ENCODE measurements around the gene C11orf71. TPM values are rescaled to one million over a fixed set of nuclear protein-coding genes. Genes with fewer than 3 reads are reported as not detected.

Gene C11orf71
- total RNA-seq, 4 donors from 2014 or later: 3.8 to 6.1 (median 4.9) TPM

DNA sequence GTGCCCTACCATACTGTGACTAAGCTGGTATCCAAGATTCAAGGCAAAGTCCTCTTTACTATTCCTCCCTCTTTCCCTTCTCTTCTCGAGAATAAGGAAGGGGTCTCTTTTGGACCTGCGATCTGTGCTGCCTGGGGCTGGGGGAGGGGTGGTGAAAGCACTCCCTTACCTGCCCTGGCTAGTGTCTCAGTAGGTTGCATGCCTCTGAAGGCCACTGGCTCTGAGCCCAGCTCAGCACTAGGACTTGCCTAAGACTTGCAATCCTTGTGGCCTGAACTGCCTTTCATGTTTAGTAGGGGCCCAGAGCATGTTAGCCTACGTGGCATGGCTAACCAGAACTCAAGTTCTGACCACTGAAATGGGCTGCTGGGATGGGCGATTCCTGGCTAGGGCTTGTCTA lies 26.0 kb upstream of the C11orf71 start:
- intact Hi-C loops (cut with DNase I): no loop called here
- DNase-seq: no peak
- Histone ChIP-seq H3K27ac (no peak overlapping the region), H3K9me3 (no peaks in the 10 kb centered on the region), H3K36me3 (peaks cover 0 to 9% (median 0%) of the 10 kb centered on the region in 3 donors), H3K4me3 (no peak overlapping the region), H3K27me3 (no peaks in the 10 kb centered on the region), H3K4me1 (peaks cover 0 to 11% (median 0%) of the 10 kb centered on the region in 3 donors)
- TF ChIP-seq, protein P1, sequence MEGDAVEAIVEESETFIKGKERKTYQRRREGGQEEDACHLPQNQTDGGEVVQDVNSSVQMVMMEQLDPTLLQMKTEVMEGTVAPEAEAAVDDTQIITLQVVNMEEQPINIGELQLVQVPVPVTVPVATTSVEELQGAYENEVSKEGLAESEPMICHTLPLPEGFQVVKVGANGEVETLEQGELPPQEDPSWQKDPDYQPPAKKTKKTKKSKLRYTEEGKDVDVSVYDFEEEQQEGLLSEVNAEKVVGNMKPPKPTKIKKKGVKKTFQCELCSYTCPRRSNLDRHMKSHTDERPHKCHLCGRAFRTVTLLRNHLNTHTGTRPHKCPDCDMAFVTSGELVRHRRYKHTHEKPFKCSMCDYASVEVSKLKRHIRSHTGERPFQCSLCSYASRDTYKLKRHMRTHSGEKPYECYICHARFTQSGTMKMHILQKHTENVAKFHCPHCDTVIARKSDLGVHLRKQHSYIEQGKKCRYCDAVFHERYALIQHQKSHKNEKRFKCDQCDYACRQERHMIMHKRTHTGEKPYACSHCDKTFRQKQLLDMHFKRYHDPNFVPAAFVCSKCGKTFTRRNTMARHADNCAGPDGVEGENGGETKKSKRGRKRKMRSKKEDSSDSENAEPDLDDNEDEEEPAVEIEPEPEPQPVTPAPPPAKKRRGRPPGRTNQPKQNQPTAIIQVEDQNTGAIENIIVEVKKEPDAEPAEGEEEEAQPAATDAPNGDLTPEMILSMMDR (IDR thresholded peaks at IDR 0.05): no peak
- no peak for TF ChIP-seq POLR2A (IDR thresholded peaks at IDR 0.05)
- WGBS, 2 donors: 74 to 93% methylated on average over 2 to 3 of the region's 4 CpGs

DNA sequence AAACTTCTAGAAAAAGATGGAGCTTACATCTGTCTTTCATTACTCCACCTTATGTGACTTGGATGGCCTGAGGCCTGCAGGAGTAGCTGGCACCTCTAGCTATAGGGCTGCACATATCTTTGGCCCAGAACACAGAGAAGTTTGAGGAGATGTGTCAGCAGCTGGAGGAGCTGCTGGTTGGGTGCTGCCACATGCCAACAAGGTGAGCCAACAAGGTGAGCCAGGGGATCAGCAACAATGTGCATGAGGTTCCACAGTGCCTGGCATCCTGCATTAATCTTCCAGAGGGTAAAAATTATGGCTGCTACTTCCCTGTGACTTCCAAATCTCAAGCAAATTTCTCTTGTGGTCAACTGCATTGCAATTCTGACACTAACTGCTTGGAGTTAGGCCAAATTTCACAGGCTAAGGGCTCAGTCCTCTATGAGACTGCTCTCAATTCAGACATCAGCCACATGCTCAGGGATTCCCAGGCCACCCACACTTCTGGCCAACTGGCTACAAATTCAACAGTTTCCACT lies 16.2 kb upstream of the C11orf71 start:
- peak overlapping the region in 1 of 4 donors; percentile 6 for H3K27ac ChIP-seq
- DNase-seq: no peak
- no peak overlapping the region for H3K4me3 ChIP-seq
- H3K4me1 ChIP-seq: peaks cover 0 to 11% (median 0%) of the 10 kb centered on the region in 3 donors
- H3K9me3 ChIP-seq: no peaks in the 10 kb centered on the region
- peaks cover 0 to 14% (median 0%) of the 10 kb centered on the region in 3 donors for H3K36me3 ChIP-seq
- intact Hi-C loops (cut with DNase I): no loop called here
- no peaks in the 10 kb centered on the region for H3K27me3 ChIP-seq
- TF ChIP-seq, protein P1 (IDR thresholded peaks at IDR 0.05): no peak
- no peak for TF ChIP-seq POLR2A (IDR thresholded peaks at IDR 0.05)

GRCh38 chr11:114413958-114414357 lies 13.6 kb upstream of the C11orf71 start:
- DNase-seq: no peak
- TF ChIP-seq, protein P1 (IDR thresholded peaks at IDR 0.05): no peak
- TF ChIP-seq POLR2A (IDR thresholded peaks at IDR 0.05): no peak
- WGBS, 2 donors: 79 to 89% methylated on average over 10 of the region's 10 CpGs

DNA sequence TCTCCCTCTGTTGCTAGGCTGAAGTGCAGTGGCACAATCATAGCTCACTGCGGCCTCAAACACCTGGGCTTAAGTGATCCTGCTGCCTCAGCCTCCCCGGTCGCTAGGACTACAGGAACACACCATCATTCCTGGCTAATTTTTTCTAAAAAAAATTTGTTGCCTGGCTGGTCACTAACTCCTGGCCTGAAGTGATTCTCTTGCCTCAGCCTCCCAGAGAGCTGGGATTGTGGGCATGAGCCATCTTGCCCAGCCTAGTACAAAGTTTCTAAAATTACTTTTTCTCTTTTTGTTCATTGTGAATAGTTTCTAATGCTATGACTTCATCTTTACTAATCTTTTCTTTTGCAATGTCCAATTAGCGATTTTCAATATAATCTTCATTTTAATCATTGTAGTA lies 12.6 kb upstream of the C11orf71 start:
- intact Hi-C loops (cut with DNase I): no loop called here
- Histone ChIP-seq H3K36me3 (peaks cover 0 to 48% (median 0%) of the 10 kb centered on the region in 3 donors), H3K27me3 (no peaks in the 10 kb centered on the region), H3K9me3 (no peaks in the 10 kb centered on the region), H3K4me3 (no peak overlapping the region), H3K4me1 (peaks cover 0 to 11% (median 0%) of the 10 kb centered on the region in 3 donors), H3K27ac (no peak overlapping the region)
- TF ChIP-seq POLR2A (IDR thresholded peaks at IDR 0.05): no peak
- TF ChIP-seq, protein P1 (IDR thresholded peaks at IDR 0.05): no peak
- WGBS, 2 donors: 50 to 79% methylated on average over 4 of the region's 4 CpGs
- no peak for DNase-seq

More at GRCh38 chr11:114413958-114414357, 13.6 kb upstream of the C11orf71 start:
- H3K36me3 ChIP-seq: peaks cover 0 to 38% (median 0%) of the 10 kb centered on the region in 3 donors
- no peak overlapping the region for H3K27ac ChIP-seq
- intact Hi-C loops (cut with DNase I): no loop called here
- no peaks in the 10 kb centered on the region for H3K9me3 ChIP-seq
- H3K4me1 ChIP-seq: peaks cover 0 to 11% (median 0%) of the 10 kb centered on the region in 3 donors
- H3K4me3 ChIP-seq: no peak overlapping the region
- H3K27me3 ChIP-seq: no peaks in the 10 kb centered on the region

DNA sequence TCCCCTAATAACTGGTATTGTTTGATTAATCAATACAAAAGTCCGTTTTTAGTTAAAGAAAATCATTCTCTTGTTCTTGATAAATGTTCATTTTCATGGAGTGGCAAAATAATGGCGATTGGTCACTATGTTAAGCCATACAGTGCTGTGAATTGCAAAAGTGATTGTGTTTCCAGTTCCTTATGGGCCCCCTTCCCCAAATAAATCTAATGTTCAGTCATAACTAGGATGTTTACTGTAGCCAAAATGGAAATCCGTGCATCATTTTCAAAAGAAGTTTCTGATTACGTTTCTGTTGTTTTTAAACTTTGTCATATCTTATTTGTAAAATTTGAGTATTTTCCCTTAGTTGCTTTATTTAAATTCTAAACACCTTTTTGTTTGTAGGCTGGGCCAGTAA lies 1.0 kb upstream of the C11orf71 start:
- TF ChIP-seq, protein P1 (IDR thresholded peaks at IDR 0.05): no peak
- no peak for TF ChIP-seq POLR2A (IDR thresholded peaks at IDR 0.05)
- Histone ChIP-seq H3K4me3 (peak overlapping the region; percentile 66 to 85 (median 68)), H3K27ac (peak overlapping the region; percentile 95 to 99 (median 97)), H3K27me3 (no peaks in the 10 kb centered on the region), H3K36me3 (peaks cover 0 to 25% (median 5%) of the 10 kb centered on the region in 3 donors), H3K9me3 (no peaks in the 10 kb centered on the region), H3K4me1 (peaks cover 0 to 72% (median 29%) of the 10 kb centered on the region in 3 donors)
- 0 to 2% methylated on average over 4 of the region's 4 CpGs for WGBS, 2 donors
- DNase-seq: no peak
- intact Hi-C loops (cut with DNase I): no loop called here

All from esophagus squamous epithelium (tissue), 5 donors.